Testis (tissue), 2 donors: ENCODE results near the gene MED13.

Source experiments
- CTCF ChIP-seq, 3 experiments: fragments of 450-650 bp in 2 of 3; fragments of 200-600 bp in 1 of 3; sonication (generic) in 1 of 3; IDR thresholded peaks; one replicate each; pipeline ENCODE4 v1.5.1; 2016 to 2019; ENCODE audit warnings: antibody characterized with exemption in 3 of 3, mild to moderate bottlenecking in 2 of 3, moderate library complexity in 1 of 3
- POLR2A ChIP-seq: fragments of 450-650 bp; IDR thresholded peaks from one replicate; pipeline ENCODE4 v1.6.1; 2017; ENCODE audit warnings: antibody characterized with exemption, mild to moderate bottlenecking, moderate library complexity

- TF ChIP-seq CTCF (IDR thresholded peaks at IDR 0.05) (no peak), POLR2A (no peak)
These were observed 92.8 kb downstream of the MED13 start for GRCh38 chr17:61972311-61972710.
